Measurements from ENCODE around the gene CELA2A.
"Not testable (repeated sequence)": the region's sequence is repeated elsewhere in the genome, so short reads cannot be mapped to it uniquely, and the experiment has no call there.

Gene CELA2A

GRCh38 chr1:15504436-15504835 is 47.9 kb downstream of the CELA2A start:
- DNase-seq = no peak

GRCh38 chr1:15506831-15507230 is 50.3 kb downstream of the CELA2A start:
- DNase-seq = no peak

GRCh38 chr1:15507278-15507677 is 50.7 kb downstream of the CELA2A start:
- no peak for DNase-seq

GRCh38 chr1:15508700-15509487 is 52.4 kb downstream of the CELA2A start:
- DNase-seq = no peak

GRCh38 chr1:15509586-15509985 is 53.1 kb downstream of the CELA2A start:
- DNase-seq = no peak

- DNase-seq = no peak
Measured at GRCh38 chr1:15510611-15511405, 54.3 kb downstream of the CELA2A start.

- no peak for DNase-seq
Measured at GRCh38 chr1:15513192-15513591, 56.7 kb downstream of the CELA2A start.

GRCh38 chr1:15513919-15514318 is 57.4 kb downstream of the CELA2A start:
- DNase-seq = no peak

GRCh38 chr1:15514557-15514956 is 58.0 kb downstream of the CELA2A start:
- not testable (repeated sequence) for DNase-seq

GRCh38 chr1:15515022-15515663 is 58.6 kb downstream of the CELA2A start:
- DNase-seq = no peak

GRCh38 chr1:15519625-15520024 is 63.1 kb downstream of the CELA2A start:
- no peak for DNase-seq

- not testable (repeated sequence) for DNase-seq
Measured at GRCh38 chr1:15521206-15521906, 64.8 kb downstream of the CELA2A start.
